Measurements from ENCODE around the gene PALLD. TPM values are rescaled to one million over a fixed set of nuclear protein-coding genes. Genes with fewer than 3 reads are reported as not detected.
"Not testable (repeated sequence)": the region's sequence is repeated elsewhere in the genome, so short reads cannot be mapped to it uniquely, and the experiment has no call there.

Gene PALLD
- 1 to 10 TPM; 1.2 to 1.3 TPM for total RNA-seq

DNA sequence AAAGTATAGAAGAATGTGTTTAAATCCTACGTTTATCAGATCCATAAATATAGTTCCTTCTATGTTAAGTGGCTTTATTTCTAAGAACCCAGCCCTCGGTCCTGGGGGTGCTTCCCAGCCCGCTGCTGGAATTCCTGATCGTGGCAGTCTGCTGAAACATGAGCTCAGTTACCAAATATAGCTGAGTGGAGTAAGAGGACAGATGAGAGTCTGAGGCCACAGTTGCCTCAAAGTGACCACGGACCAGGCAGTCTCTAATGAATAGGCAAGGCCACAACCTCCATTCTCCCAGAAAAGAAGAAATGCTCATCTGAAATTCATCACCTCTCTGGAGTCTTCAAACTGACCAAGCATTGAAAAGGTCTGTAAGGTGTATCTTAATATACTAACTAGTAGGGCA lies at the start of gene PALLD:
Gene PALLD (plus strand): TSS at position 219 of the 400 bp plus-strand sequence.
- Mint-ChIP-seq H3K9me3 (ENCODE audit: insufficient read depth) (no peaks in the 10 kb centered on the region), H3K36me3 (ENCODE audit: low read depth) (no peaks in the 10 kb centered on the region), H3K27ac (no peak within 1 kb of the TSS), H3K27me3 (ENCODE audit: low read depth) (peaks cover 21% of the 10 kb centered on the region), H3K4me3 (no peak within 1 kb of the TSS), H3K4me1 (ENCODE audit: low read depth) (no peaks in the 10 kb centered on the region)
- ATAC-seq (no peak), DNase-seq (no peak)
- CTCF ChIA-PET = interaction anchor here (1.3 kb wide), 1 partner anchor 10 kb away, joined by 3 read pairs; no protein-coding TSS in a partner anchor
- POLR2A ChIA-PET = interaction anchor here (1.4 kb wide), 1 partner anchor 17 kb away, joined by 9 read pairs; the partner anchor contains the start of gene DDX60L

DNA sequence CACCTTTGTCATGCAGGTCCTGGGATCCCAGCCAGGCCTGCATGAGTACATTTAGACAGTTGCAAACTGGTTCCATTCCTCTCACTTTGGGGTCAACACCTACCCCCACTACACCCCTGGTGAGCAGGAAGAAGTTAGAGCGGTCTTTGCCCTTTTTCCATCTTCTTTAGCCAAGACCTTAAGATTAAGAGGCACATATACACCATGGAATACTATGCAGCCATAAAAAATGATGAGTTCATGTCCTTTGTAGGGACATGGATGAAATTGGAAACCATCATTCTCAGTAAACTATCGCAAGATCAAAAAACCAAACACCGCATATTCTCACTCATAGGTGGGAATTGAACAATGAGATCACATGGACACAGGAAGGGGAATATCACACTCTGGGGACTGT lies 47.8 kb upstream of the PALLD start:
- ATAC-seq; H3K9me3 Mint-ChIP-seq (ENCODE audit: insufficient read depth); DNase-seq; H3K27me3 Mint-ChIP-seq (ENCODE audit: low read depth); H3K27ac Mint-ChIP-seq; POLR2A ChIA-PET; CTCF ChIA-PET; H3K4me3 Mint-ChIP-seq: not testable (repeated sequence)
- Mint-ChIP-seq H3K36me3 (ENCODE audit: low read depth) (peaks cover 53% of the 10 kb centered on the region), H3K4me1 (ENCODE audit: low read depth) (peaks cover 27% of the 10 kb centered on the region)

DNA sequence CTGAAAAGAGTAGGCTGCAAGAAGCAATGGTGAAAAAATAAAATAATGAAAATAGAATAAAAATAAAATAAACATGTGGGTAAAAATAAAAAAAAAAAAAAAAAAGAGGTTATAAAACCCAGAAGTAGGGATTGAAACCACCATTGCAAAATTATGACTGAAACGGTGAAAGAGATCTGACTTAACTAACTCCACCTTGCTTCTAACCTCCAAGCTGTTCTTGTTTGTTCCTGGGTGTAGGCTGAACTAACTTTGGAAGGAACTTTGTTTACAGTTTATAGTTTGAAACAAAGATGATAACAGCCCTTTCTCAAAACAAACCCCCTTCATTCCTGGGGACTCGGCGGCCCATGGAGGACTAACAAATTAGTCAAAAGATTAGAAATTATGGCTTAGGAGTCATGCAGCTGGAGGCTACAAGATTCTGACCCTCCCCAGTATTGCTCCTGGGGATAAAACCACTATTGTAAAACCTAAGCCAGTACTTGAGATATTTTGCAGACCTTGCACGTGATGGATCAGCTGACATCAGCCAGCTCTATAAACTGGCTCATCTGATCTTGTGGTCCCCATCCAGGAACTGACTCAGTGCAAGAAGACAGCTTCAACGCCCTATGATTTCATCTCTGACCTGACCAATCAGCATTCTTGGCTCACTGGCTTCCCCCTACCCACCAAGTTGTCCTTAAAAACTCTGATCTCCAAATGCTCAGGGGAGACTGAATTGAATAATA lies 47.0 kb upstream of the PALLD start:
- H3K36me3 Mint-ChIP-seq (ENCODE audit: low read depth) = peaks cover 60% of the 10 kb centered on the region
- DNase-seq (peak; percentile 31), ATAC-seq (no peak)
- peak overlapping the region; percentile 12 for H3K27ac Mint-ChIP-seq
- H3K27me3 Mint-ChIP-seq (ENCODE audit: low read depth) = no peaks in the 10 kb centered on the region
- no peaks in the 10 kb centered on the region for H3K9me3 Mint-ChIP-seq (ENCODE audit: insufficient read depth)
- ChIA-PET POLR2A (no interaction called here), CTCF (no interaction called here)
- peaks cover 27% of the 10 kb centered on the region for H3K4me1 Mint-ChIP-seq (ENCODE audit: low read depth)
- H3K4me3 Mint-ChIP-seq = no peak overlapping the region

DNA sequence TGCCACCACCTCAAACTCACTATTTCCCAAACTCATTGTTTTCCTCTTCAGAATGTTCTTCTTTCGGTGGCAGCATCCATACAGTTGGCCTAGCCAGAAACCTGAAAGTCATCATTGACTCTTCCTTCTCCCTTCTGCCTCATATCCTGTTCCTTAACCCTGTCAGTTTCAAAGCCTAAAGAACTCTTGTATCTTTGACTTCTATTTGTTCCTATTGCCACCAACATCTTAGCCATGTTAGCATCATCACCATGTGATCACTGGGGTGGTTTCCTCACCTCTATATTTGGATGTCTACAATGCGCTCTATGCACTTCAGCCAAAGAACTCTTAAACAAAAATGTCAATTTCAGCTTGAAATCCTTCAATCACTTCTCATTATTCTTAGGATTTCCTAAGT lies 45.5 kb upstream of the PALLD start:
- Mint-ChIP-seq H3K36me3 (ENCODE audit: low read depth) (peaks cover 68% of the 10 kb centered on the region), H3K9me3 (ENCODE audit: insufficient read depth) (no peaks in the 10 kb centered on the region), H3K27ac (peak overlapping the region; percentile 36), H3K4me1 (ENCODE audit: low read depth) (peaks cover 27% of the 10 kb centered on the region), H3K27me3 (ENCODE audit: low read depth) (no peaks in the 10 kb centered on the region), H3K4me3 (no peak overlapping the region)
- ChIA-PET POLR2A (no interaction called here), CTCF (interaction anchor here (0.8 kb wide), 1 partner anchor 13 kb away, joined by 4 read pairs; no protein-coding TSS in a partner anchor)
- ATAC-seq (peak; percentile 51), DNase-seq (no peak)

DNA sequence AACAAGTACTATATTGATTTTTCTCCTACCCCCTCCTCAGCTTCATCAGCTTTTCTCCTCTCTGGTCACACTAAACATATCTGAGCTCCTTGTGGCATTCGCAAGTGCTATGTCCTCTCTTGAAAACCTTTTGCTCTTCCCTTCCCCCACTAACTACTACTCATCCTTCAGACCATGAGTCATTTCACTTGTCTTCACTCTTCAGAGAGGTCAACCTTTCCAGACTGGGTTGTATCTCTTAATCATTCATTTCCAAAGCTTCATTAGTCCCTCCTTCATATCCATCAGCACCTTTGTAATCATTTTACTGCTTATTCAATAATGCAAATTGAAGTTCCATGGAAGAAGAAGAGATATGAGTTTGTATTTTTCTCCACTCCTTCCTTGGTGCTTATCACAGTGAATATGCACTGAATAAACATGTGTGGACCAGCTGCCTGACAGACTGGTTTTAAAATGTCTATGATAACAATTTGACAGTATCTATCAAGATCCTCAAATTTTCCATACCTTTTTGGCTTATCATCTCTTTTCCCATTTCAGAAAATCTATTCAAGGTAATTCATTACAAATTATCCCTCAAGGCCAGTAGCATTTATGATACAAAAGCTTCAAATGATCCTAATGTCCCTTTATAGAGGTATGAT lies 45.0 kb upstream of the PALLD start:
- Mint-ChIP-seq H3K9me3 (ENCODE audit: insufficient read depth) (no peaks in the 10 kb centered on the region), H3K27me3 (ENCODE audit: low read depth) (no peaks in the 10 kb centered on the region), H3K4me3 (no peak overlapping the region), H3K27ac (peak overlapping the region; percentile 36), H3K4me1 (ENCODE audit: low read depth) (peaks cover 27% of the 10 kb centered on the region), H3K36me3 (ENCODE audit: low read depth) (peaks cover 68% of the 10 kb centered on the region)
- no peak for DNase-seq
- ATAC-seq = peak; percentile 58
- POLR2A ChIA-PET = interaction anchor here (1.2 kb wide), 1 partner anchor 28 kb away, joined by 5 read pairs; the partner anchor contains the start of gene DDX60L
- CTCF ChIA-PET = interaction anchor here (0.8 kb wide), 1 partner anchor 13 kb away, joined by 4 read pairs; no protein-coding TSS in a partner anchor

DNA sequence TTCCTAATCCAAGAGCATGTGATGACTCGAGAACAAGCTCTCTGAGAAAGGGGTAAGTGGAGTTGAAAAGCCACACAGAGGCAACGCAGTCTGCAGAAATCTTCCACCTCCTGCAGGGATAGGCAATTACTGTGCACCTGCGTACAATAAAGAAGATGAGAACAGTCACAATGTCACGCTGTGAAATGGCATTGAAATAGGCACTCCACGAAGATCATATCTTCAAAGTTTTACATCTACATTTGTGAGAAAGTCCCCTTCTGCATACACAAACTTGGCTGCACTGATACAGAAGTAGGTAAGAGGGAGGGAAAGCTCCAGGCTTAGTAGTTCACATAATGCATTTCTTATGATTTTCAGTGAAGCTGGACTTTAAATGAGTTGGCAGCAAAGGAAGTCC lies 43.7 kb upstream of the PALLD start:
- no peak overlapping the region for H3K4me3 Mint-ChIP-seq
- ChIA-PET CTCF (interaction anchor here (0.8 kb wide), 1 partner anchor 27 kb away, joined by 3 read pairs; the partner anchor contains the start of gene DDX60L), POLR2A (no interaction called here)
- peaks cover 68% of the 10 kb centered on the region for H3K36me3 Mint-ChIP-seq (ENCODE audit: low read depth)
- peaks cover 27% of the 10 kb centered on the region for H3K4me1 Mint-ChIP-seq (ENCODE audit: low read depth)
- no peaks in the 10 kb centered on the region for H3K9me3 Mint-ChIP-seq (ENCODE audit: insufficient read depth)
- no peak for ATAC-seq
- no peak overlapping the region for H3K27ac Mint-ChIP-seq
- H3K27me3 Mint-ChIP-seq (ENCODE audit: low read depth) = no peaks in the 10 kb centered on the region
- DNase-seq = no peak

DNA sequence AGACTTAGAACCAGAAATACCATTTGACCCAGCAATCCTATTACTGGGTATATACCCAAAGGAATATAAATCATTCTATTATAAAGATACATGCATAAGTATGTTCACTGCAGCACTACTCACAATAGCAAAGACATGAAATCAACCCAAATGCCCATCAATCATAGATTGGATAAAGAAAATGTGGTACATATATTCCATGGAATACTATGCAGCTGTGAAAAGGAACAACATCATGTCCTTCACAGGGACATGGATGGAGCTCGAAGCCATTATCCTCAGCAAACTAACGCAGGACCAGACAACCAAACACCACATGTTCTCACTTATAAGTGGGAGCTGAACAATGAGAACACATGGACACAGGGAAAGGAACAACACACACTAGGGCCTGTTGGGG lies 38.6 kb upstream of the PALLD start:
- H3K9me3 Mint-ChIP-seq (ENCODE audit: insufficient read depth); POLR2A ChIA-PET; H3K27ac Mint-ChIP-seq; H3K27me3 Mint-ChIP-seq (ENCODE audit: low read depth); H3K4me3 Mint-ChIP-seq; H3K4me1 Mint-ChIP-seq (ENCODE audit: low read depth); ATAC-seq; CTCF ChIA-PET; DNase-seq: not testable (repeated sequence)
- peaks cover 65% of the 10 kb centered on the region for H3K36me3 Mint-ChIP-seq (ENCODE audit: low read depth)

DNA sequence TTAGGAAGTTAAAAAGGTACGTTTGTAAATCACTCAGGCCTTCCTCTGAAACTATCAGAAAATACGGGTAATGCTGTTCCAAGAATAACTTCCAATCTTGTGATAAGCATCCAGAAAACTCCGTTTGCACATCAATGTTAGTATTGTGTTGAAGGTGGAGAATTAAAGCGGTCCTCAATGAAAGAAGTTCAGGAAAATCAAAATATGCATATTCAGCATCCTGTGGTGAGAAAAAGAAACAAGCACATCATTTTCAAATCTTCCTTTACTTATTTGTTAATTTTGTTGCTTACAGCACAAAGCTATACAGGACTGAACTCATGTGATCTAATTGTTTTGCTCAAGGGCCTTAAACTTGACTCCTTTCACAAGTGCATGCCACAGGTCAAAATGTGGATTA lies 35.0 kb upstream of the PALLD start:
- H3K27me3 Mint-ChIP-seq (ENCODE audit: low read depth) = no peaks in the 10 kb centered on the region
- POLR2A ChIA-PET = no interaction called here
- CTCF ChIA-PET = no interaction called here
- no peak overlapping the region for H3K4me3 Mint-ChIP-seq
- H3K36me3 Mint-ChIP-seq (ENCODE audit: low read depth) = peaks cover 60% of the 10 kb centered on the region
- ATAC-seq = no peak
- H3K27ac Mint-ChIP-seq = no peak overlapping the region
- H3K4me1 Mint-ChIP-seq (ENCODE audit: low read depth) = peaks cover 14% of the 10 kb centered on the region
- no peaks in the 10 kb centered on the region for H3K9me3 Mint-ChIP-seq (ENCODE audit: insufficient read depth)
- no peak for DNase-seq

DNA sequence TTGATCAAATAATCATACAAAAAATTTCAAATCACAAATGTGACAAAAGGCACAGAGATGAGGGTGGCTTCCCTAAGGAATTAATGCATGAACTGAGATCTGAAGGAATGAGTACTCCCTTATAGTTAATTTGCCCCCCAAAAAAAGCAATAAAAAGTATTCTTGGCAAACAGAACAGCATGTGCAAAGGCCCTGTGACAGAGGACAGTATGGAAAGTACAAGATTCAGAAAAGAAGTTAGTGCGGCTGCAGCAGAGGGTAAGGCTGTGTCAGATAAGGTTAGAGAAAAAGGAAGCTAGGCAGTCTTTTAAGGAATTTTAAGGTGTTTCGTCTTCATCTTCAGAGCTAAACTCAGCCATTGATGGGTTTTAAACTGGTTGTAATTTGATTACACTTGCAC lies 23.9 kb upstream of the PALLD start:
- H3K4me3 Mint-ChIP-seq = no peak overlapping the region
- ATAC-seq (no peak), DNase-seq (no peak)
- POLR2A ChIA-PET = interaction anchor here (1.7 kb wide), 1 partner anchor 7 kb away, joined by 4 read pairs; the partner anchor contains the start of gene DDX60L
- peaks cover 46% of the 10 kb centered on the region for H3K4me1 Mint-ChIP-seq (ENCODE audit: low read depth)
- H3K36me3 Mint-ChIP-seq (ENCODE audit: low read depth) = peaks cover 67% of the 10 kb centered on the region
- peak overlapping the region; percentile 45 for H3K27ac Mint-ChIP-seq
- H3K9me3 Mint-ChIP-seq (ENCODE audit: insufficient read depth) = no peaks in the 10 kb centered on the region
- H3K27me3 Mint-ChIP-seq (ENCODE audit: low read depth) = no peaks in the 10 kb centered on the region
- CTCF ChIA-PET = no interaction called here

DNA sequence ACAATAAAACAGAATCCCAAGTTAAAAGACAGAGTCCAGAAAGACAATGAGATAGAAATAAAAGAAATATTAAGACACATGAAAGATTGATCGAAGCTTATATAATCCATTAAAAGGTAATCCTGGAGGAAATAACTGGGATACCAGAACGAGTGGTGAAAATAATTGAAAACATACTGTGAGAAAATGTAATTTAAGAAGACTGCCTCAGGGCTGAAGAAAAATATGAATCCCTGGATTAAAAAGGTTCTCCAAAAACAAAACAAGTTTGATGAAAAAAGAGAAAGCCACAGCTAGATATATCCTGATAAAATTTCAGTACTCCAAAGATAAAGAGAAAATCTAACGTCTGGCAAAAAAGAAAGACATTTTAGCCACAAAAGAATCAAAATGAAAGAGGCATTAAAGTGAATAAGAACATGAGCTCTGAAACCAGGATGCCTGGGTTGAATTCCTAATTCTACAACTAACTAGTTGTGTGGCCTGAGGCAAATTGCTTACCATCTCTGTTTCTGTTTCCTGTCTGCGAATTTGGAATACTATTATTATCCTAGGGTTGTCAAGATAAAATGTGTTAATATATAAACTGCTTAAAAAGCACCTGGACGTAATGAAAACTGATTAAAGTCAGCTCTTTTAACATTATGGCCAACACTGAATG lies 22.1 kb upstream of the PALLD start:
- H3K4me1 Mint-ChIP-seq (ENCODE audit: low read depth) = peaks cover 59% of the 10 kb centered on the region

DNA sequence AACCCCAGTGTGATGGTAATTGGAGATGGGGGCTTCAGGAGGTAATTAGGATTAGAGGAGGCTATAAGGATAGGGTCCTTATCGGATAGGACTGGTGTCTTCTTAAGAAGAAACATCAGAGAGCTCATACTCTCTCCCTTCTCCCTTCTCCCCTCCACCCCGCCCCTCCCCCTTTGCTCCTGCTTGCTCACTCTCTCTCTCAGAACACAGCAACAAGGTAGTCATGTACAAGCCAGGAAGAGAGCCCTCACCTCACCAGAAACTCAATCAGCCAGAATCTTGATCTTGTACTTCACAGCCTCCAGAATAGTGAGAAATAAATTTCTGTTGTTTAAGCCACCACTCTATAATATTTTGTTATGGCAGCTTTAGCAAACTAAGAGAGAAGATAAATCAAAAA lies 21.1 kb upstream of the PALLD start:
- DNase-seq (peak; percentile 36), ATAC-seq (no peak)
- H3K27ac Mint-ChIP-seq = no peak overlapping the region
- no peaks in the 10 kb centered on the region for H3K27me3 Mint-ChIP-seq (ENCODE audit: low read depth)
- H3K9me3 Mint-ChIP-seq (ENCODE audit: insufficient read depth) = no peaks in the 10 kb centered on the region
- H3K4me1 Mint-ChIP-seq (ENCODE audit: low read depth) = peaks cover 57% of the 10 kb centered on the region
- ChIA-PET CTCF (interaction anchor here (1.1 kb wide), 1 partner anchor 28 kb away, joined by 3 read pairs; no protein-coding TSS in a partner anchor), POLR2A (no interaction called here)
- H3K4me3 Mint-ChIP-seq = peak overlapping the region; percentile 7
- peaks cover 63% of the 10 kb centered on the region for H3K36me3 Mint-ChIP-seq (ENCODE audit: low read depth)

More for the DNA sequence above, 22.1 kb upstream of the PALLD start:
- POLR2A ChIA-PET = no interaction called here
- H3K27ac Mint-ChIP-seq = peak overlapping the region; percentile 12
- no peak overlapping the region for H3K4me3 Mint-ChIP-seq
- ATAC-seq (no peak), DNase-seq (no peak)
- no peaks in the 10 kb centered on the region for H3K9me3 Mint-ChIP-seq (ENCODE audit: insufficient read depth)
- no peaks in the 10 kb centered on the region for H3K27me3 Mint-ChIP-seq (ENCODE audit: low read depth)
- peaks cover 69% of the 10 kb centered on the region for H3K36me3 Mint-ChIP-seq (ENCODE audit: low read depth)
- CTCF ChIA-PET = interaction anchor here (1.1 to 1.2 kb wide), 2 partner anchors 29 to 37 kb away, joined by 3 read pairs; no protein-coding TSS in a partner anchor
